AG09309 (cell line): ENCODE data around the gene KCNJ10.
A peak's percentile ranks its signal among the peaks of the same experiment; 100 is the strongest.

Experiments
- DNase-seq: peaks from one replicate; pipeline ENCODE4 v3.0.0-alpha.2; 2010; ENCODE audit warnings: low read depth
- H3K4me3 ChIP-seq: 2 replicates; pipeline ENCODE4 v1.5.1; 2011; ENCODE audit warnings: mild to moderate bottlenecking, low read depth, low read length, moderate library complexity; ENCODE audit not compliant: control insufficient read depth
- TF ChIP-seq, protein P1 (sequence below): IDR thresholded peaks from 2 replicates; pipeline ENCODE4 v1.5.1; 2011; ENCODE audit warnings: mild to moderate bottlenecking, low read depth, low read length, inconsistent platforms; ENCODE audit not compliant: insufficient read depth, control insufficient read depth; ENCODE audit errors: missing control alignments

Gene KCNJ10

GRCh38 chr1:160062230-160062532 is 7.8 kb downstream of the KCNJ10 start:
- H3K4me3 ChIP-seq: no peak overlapping the region
- no peak for DNase-seq
- TF ChIP-seq, protein P1, sequence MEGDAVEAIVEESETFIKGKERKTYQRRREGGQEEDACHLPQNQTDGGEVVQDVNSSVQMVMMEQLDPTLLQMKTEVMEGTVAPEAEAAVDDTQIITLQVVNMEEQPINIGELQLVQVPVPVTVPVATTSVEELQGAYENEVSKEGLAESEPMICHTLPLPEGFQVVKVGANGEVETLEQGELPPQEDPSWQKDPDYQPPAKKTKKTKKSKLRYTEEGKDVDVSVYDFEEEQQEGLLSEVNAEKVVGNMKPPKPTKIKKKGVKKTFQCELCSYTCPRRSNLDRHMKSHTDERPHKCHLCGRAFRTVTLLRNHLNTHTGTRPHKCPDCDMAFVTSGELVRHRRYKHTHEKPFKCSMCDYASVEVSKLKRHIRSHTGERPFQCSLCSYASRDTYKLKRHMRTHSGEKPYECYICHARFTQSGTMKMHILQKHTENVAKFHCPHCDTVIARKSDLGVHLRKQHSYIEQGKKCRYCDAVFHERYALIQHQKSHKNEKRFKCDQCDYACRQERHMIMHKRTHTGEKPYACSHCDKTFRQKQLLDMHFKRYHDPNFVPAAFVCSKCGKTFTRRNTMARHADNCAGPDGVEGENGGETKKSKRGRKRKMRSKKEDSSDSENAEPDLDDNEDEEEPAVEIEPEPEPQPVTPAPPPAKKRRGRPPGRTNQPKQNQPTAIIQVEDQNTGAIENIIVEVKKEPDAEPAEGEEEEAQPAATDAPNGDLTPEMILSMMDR: no peak

DNA sequence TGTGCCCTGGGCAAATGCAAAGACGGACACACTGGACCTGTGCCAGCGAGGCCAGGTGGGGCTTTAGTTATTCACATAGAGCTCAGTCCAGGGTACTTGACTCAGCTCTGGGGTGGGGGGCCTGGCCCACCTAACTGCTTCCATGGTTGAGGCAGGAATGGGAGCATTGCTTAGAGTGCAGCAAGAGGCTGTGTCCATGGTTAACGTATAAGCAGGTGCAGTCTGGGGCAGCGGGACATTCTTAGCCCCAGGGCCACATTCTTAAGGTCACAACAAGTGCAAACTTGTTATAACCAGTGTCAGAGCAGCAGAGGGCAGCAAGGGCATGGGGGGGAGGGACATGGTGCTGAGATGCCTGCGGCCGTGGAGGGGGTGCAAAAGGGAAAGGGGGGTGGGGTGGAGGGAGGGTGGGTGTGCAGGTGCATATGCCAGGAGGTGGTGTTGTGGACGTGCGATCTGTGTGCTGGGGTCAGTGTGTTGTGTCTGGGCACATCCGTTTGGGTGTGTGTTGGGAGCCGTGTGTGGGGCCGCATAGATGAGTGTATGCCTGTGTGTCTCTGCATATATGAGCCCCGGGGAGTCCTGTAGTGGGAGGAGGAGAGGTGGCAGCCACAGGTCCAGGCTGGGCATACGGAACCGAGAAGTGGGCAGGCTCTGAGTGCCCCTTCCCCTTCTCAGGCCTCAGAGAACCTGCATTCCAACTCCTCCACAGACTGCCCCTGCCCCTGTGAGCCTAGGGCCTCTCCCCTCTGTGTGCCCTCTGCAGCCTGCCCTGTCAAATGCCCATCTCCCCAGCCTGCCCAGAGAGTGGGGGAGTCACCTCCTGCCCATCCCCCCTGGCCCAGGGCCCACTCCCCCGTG is 8.4 kb downstream of the KCNJ10 start:
- no peak for DNase-seq

GRCh38 chr1:160058087-160058486 is 11.9 kb downstream of the KCNJ10 start:
- no peak for DNase-seq
- TF ChIP-seq, protein P1: peak; percentile 43
- no peak overlapping the region for H3K4me3 ChIP-seq

More for the DNA sequence above, 8.4 kb downstream of the KCNJ10 start:
- no peak overlapping the region for H3K4me3 ChIP-seq
- TF ChIP-seq, protein P1: no peak

DNA sequence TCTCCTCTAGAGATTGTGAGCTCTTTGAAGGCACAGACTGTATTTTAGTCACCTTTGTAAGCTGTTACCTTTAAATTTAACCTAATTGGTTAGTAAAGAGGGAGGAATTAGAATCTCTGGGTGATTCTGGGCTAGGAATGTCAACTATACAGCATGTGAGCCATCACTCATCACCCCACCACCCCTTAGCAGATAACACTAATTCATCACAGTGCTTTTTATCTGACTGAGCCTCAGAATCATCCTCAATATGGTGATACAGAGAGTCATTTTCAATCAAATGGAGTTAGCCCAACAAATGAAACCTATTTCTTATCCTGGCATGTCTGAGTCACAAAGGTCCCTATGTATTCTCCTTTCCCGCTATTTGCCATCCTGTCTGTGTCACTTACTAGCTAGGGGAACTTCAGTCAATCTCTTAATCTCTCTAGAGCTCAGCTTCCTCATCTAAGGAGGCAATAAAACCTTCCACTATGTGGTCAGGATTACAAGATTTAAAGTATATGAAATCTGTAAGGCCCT is 13.3 kb downstream of the KCNJ10 start:
- TF ChIP-seq, protein P1: no peak
- no peak for DNase-seq

DNA sequence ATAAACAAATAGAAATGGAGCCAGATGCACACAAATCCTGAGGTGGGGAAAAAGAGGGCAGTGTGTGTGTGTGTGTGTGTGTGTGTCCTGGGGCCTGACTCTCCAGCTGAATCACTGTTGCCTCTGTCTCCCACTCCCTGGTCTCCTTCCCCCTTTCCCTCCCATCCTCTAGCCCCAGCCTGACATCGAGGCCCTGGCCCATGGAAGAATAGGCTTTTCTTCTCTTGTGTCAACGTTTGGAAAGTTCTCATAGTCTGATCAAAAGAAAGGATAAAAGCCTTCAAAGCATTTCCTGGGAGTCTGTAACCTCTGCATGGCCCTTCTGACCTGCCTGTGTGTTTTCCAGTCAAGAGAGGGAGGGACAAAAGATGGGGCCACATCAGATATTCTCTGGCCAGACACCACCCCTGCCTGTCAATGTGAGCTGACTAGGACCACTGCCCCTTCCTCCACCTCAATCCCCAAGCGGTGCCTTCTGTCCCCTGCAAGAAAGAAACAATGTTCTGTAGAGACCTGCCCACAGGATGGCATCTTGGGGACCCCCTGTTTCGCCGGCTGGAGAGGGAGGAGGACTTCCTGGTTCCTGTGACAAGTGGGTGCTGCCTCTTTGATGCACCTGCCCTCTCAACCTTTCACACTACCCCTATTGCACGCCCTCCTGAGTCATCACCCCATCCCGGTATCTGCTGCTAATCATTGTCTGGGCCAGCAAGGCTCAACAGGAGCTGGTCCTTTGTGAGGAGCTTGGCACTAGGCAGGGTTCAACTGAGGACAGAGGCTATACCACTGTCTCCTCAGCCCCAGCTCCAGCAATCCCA is 16.2 kb downstream of the KCNJ10 start:
- no peak for DNase-seq

More for the DNA sequence above, 13.3 kb downstream of the KCNJ10 start:
- no peak overlapping the region for H3K4me3 ChIP-seq

DNA sequence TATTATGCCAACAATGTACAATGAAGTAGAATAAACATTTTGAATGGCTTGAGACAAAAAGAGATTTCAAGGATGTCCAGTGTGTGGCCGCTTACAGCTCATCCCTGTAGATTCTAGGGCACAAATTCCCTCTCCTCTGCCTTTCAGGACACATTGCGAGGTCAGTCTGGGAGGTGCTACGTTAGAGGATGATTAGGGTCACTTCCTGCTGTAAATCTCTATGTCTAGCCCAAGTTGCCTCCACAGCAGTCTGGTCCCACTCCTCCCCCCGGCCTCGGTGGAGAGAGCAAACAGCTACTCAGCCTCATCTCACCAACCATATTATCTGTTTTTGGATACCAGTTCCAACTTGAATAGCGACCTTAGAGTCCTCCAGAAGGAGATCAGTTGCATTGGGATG is 17.0 kb downstream of the KCNJ10 start:
- TF ChIP-seq, protein P1: no peak
- DNase-seq: no peak
- H3K4me3 ChIP-seq: no peak overlapping the region

More for the DNA sequence above, 16.2 kb downstream of the KCNJ10 start:
- H3K4me3 ChIP-seq: no peak overlapping the region
- TF ChIP-seq, protein P1: no peak
